ENCODE results near the gene SGCG.

SGCG gene

DNA sequence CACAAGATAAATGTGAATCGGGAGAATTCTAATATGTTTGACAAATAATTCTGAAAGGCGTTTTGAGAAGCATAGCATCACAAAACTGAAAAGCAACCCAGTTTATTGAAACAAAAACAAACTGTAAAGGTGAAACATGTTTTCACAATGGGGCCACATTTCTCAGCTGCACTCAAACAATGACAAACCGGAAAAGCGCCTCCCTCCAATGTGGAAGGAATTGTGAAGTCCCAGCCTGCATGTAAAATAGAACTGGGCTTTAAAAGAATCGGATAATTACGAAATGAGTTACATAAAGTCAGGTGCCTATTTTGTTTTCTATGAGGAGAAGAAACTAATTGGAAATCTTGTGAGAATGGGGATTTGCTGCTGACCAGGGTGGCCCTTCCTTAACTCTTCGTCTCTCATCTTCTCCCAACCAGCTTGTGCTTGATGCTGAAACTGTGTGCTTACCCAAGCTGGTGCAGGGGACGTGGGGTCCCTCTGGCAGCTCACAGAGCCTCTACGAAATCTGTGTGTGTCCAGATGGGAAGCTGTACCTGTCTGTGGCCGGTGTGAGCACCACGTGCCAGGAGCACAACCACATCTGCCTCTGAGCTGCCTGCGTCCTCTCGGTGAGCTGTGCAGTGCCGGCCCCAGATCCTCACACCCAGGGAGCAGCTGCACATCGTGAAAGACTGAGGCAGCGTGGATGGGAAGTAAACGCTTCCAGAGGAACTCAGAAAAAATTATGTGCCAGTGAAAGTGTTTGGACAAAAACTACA, 143.3 kb downstream of the SGCG start:
- DNase-seq (ENCODE audit: low read depth in 4 of 4, low spot score in 1 of 4): no peak

DNA sequence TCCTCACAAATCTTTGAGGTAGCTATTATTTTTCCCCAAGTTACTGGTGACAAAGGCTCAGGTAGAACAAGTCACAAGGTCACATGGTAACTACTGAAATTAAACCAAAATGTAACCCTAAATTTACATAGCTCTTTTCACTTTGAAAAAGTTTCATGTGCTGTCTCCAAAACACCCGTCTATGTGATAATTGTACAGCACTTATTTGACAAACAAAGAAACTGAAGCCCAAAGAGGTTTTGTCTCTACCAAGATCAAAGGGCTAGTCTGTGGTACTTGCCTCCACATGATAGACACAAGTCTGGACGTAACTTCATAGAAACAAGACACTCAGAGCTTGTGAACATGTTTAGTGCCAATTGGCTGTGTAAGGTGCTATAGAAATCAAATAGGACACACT, 144.4 kb downstream of the SGCG start:
- DNase-seq (ENCODE audit: low read depth in 4 of 4, low spot score in 1 of 4): no peak

DNA sequence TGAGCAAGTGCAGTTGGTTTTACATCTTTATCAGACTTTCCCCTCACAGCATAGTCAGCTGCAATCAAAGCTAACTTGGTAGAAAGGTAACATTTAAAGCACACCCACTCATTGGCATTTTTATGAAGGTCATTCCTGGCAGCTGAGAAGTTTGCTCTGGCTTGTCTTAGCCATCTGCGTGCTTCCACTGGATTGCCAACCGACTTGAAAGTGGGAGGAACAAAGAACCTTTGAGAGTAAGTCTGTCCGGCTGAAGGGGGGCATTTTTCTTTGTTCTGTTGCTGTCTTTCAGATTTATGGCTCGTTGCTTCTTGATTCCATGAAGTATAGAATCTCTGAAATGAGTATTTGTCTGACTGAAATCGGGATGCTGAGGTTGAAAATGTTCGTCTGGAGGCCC, 149.6 kb downstream of the SGCG start:
- DNase-seq (ENCODE audit: low read depth in 4 of 4, low spot score in 1 of 4): no peak

DNA sequence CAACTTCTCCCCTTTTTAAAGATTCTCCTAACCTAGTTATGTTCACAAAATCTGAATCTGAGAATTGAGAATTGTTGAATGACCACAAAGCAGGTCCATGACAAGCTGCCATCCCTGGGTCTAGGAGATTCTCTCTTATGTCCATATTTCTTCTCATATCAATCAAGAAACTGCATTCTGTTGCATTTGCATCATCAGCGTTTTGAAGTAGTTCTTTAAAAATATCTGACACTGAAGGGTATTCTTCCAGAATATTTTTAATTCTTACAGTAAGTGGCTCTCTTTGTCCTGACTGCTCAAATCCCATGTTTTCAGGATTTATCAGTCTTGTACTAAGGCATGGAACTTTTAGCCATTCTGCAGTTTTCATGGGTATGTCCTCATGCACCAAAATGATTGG, 158.4 kb downstream of the SGCG start:
- no peak for DNase-seq (ENCODE audit: low read depth in 4 of 4, low spot score in 1 of 4)

DNA sequence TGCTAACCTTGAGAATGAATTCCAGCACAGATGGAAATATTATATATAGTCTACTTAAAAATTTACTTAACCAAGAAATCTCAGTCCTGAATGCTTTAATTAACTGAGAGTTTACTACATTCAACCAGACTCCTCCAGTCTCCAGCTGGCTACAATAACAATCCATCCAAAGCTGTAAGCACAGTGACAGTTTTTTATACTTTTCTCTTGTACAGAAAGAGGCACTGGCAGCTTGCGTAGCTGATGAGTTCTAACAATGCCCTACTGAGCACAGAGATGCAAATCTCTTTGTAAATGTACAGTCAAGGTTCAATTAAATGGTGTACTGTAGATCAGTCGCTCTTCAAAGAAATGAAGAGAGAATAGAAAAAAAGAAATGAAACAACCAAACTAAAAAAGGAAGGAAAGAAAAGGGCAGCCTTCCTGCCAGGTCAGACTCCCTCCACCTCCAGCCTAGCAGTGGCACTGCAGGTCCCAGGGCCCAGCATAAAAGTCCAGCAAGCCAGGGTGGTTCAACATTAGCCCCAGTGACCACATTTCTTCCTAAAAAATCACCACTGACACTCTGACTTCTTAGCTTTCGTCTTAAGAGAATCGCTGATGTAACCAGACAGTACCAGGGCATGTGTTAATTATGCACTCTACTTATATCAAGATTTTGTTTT, 164.3 kb downstream of the SGCG start:
- no peak for DNase-seq (ENCODE audit: low read depth in 4 of 4, low spot score in 1 of 4)

- DNase-seq (ENCODE audit: low read depth in 4 of 4, low spot score in 1 of 4): no peak
These were observed 166.8 kb downstream of the SGCG start for GRCh38 chr13:23347601-23348000.

DNA sequence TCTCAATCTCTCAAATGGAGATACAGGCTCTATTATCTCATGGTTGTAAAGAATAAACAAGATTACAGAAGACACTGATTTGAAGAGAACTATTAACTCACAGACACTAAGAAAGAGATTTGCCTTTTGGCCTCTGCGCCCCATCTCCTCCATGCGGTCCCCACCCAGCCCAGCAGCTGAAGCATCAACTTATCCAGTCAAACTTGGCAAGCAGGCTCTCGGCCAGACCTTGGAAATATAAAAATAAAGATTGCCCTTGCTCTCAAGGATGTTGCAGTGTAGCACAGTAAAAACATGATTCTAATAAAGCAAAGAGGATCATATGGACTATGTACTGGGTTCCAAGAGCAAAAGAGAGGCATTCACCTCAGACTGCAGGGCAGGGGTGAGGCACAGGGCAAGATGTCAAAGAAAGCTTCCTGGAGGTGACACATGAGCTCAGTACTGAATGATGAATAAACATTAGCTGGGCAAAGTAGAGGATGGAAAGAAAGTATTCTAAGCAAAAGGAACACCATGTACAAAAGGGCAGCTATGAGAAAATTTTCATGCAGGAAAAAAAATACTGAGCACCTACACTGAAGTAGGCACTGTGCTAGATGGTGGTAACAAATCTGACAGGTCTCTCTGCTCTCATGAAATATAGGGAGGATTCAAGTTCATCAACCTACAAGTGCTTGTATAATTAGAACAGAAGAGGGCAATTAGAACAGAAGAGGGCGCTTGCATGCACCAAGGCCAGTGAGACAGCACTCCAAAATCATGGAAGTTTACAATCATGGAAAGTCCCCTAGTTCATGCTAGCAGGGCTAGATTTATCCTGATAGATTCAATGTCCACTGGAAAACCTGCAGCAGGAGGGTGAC, 167.7 kb downstream of the SGCG start:
- no peak for DNase-seq (ENCODE audit: low read depth in 4 of 4, low spot score in 1 of 4)

- no peak for DNase-seq (ENCODE audit: low read depth in 4 of 4, low spot score in 1 of 4)
These were observed 168.6 kb downstream of the SGCG start for GRCh38 chr13:23349161-23349897.

DNA sequence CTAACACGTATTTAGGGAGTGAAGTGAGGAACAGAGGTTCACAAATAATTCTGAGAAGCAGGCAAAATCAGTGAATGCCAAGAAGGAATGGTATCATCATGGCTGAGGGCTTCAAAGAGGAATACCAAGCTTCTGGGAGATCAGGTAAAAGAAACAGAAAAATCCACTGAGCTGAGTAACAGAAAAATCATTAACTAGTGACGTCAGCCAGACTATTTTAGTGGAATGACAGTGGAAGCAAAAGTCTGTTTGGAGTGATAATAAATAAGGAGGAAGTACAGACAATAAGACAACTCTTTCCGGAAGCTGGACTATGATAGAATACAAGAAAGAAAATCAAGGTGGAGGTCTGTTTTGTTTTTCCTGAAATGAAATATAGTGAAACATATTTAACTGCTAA, 169.2 kb downstream of the SGCG start:
- DNase-seq (ENCODE audit: low read depth in 4 of 4, low spot score in 1 of 4): no peak

- no peak for DNase-seq (ENCODE audit: low read depth in 4 of 4, low spot score in 1 of 4)
These were observed 171.4 kb downstream of the SGCG start for GRCh38 chr13:23352161-23352560.

- no peak for DNase-seq (ENCODE audit: low read depth in 4 of 4, low spot score in 1 of 4)
These were observed 173.7 kb downstream of the SGCG start for GRCh38 chr13:23354520-23354919.

DNA sequence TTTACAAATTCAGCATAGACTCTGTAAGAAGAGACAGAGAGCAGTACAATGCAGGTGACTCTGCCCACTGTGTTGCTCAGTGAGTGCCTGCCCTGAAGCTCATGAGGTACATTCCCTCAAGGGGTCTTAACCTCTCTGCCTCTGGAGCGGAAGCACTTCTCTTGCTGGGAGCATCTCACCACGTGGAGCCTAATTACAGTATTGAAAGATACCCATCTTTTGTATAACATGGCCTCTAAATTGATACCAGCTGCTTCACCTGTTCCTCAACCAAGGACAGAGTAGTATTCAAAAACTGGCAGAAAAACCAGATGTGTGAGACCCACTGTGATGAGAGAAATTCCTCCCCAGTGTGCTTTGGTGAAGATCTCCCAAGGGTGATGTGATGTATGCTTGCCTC, 175.6 kb downstream of the SGCG start:
- DNase-seq (ENCODE audit: low read depth in 4 of 4, low spot score in 1 of 4): no peak

GRCh38 chr13:23357349-23357748, 176.6 kb downstream of the SGCG start:
- no peak for DNase-seq (ENCODE audit: low read depth in 4 of 4, low spot score in 1 of 4)

GRCh38 chr13:23359882-23360281, 179.1 kb downstream of the SGCG start:
- no peak for DNase-seq (ENCODE audit: low read depth in 4 of 4, low spot score in 1 of 4)

GRCh38 chr13:23365652-23366051, 184.9 kb downstream of the SGCG start:
- DNase-seq (ENCODE audit: low read depth in 4 of 4, low spot score in 1 of 4): no peak

GRCh38 chr13:23367907-23368306, 187.1 kb downstream of the SGCG start:
- no peak for DNase-seq (ENCODE audit: low read depth in 4 of 4, low spot score in 1 of 4)

- DNase-seq (ENCODE audit: low read depth in 4 of 4, low spot score in 1 of 4): no peak
These were observed 191.6 kb downstream of the SGCG start for GRCh38 chr13:23372264-23372906.
